GM23338 (cell line): ENCODE measurements around the gene BMF.

Experiments used
- CREB1 ChIP-seq: fragments of 250-450 bp; sonication (Bioruptor Pico); IDR thresholded peaks from 2 replicates; pipeline ENCODE4 v1.5.0; 2020; ENCODE audit warnings: low read depth, mild to moderate bottlenecking, moderate library complexity
- CTCF ChIP-seq, 2 experiments: fragments of 200-600 bp in 1 of 2; sonication (generic) in 1 of 2; conservative IDR thresholded peaks; 2 replicates each; pipeline versions ENCODE4 v1.5.1 to v1.6.1; 2016 to 2017; ENCODE audit warnings: antibody characterized with exemption in 2 of 2, low read depth in 2 of 2, mild to moderate bottlenecking in 2 of 2, moderate library complexity in 1 of 2
- REST ChIP-seq: IDR thresholded peaks from one replicate; pipeline ENCODE4 v1.6.1; 2018; ENCODE audit warnings: antibody characterized with exemption; ENCODE audit not compliant: unreplicated experiment

DNA sequence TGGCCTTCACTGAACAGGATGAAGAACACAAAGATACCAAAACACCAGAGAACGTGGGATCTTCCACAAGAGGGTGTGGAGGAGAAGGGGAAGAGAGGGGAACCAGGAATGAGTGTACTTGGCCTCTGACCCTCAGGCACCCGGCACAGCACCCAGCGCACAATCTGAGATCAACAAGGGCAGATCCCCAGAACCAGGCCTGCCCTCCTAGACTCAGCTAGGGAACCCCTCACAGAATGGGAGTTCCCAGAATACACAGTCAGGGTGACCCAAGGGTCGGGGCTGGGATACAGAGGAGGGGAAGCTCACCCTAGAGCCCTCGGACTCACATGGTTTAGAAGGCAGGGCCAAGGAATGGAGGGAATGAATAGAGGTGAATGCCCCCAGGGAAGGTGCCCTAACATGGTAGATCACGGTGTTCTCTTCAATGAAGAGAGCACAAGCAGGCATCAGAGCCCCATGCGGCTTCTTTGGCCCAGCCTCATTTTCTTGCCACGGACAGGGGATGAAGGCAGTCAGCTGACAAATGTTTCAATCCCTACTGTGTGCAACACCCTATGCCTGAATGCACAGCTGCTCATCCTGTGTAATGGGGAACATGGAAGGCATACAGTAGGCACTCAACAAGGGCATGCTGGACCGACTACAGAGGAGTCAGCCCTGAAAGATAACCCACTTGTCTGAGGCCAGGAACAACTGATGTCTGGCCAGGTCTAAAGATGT lies 13.1 kb downstream of the BMF start:
- no peak for TF ChIP-seq CTCF (conservative IDR thresholded peaks at IDR 0.05; ENCODE audit: low read depth in 2 of 2)
- no peak for TF ChIP-seq CREB1 (CRISPR knock-in tag)
- TF ChIP-seq REST = no peak
